HG02981 (cell line): ENCODE results near the gene BCAN.
"Not testable (repeated sequence)": the region's sequence is repeated elsewhere in the genome, so short reads cannot be mapped to it uniquely, and the experiment has no call there.

Experiments
- ATAC-seq: cut with Tn5 transposase; IDR thresholded peaks from one replicate; pipeline ENCODE4 v1.9.1; 2021; ENCODE audit warnings: mild to moderate bottlenecking, moderate library complexity; ENCODE audit not compliant: unreplicated experiment

The BCAN gene, protein sequence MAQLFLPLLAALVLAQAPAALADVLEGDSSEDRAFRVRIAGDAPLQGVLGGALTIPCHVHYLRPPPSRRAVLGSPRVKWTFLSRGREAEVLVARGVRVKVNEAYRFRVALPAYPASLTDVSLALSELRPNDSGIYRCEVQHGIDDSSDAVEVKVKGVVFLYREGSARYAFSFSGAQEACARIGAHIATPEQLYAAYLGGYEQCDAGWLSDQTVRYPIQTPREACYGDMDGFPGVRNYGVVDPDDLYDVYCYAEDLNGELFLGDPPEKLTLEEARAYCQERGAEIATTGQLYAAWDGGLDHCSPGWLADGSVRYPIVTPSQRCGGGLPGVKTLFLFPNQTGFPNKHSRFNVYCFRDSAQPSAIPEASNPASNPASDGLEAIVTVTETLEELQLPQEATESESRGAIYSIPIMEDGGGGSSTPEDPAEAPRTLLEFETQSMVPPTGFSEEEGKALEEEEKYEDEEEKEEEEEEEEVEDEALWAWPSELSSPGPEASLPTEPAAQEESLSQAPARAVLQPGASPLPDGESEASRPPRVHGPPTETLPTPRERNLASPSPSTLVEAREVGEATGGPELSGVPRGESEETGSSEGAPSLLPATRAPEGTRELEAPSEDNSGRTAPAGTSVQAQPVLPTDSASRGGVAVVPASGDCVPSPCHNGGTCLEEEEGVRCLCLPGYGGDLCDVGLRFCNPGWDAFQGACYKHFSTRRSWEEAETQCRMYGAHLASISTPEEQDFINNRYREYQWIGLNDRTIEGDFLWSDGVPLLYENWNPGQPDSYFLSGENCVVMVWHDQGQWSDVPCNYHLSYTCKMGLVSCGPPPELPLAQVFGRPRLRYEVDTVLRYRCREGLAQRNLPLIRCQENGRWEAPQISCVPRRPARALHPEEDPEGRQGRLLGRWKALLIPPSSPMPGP

GRCh38 chr1:156641761-156642264 lies at the start of gene BCAN:
BCAN (plus strand) TSS chr1:156642117; CDS start chr1:156646055, 3,938 bp downstream.
- ATAC-seq: no peak

- ATAC-seq: no peak
Measured at GRCh38 chr1:156592158-156592909, 49.6 kb upstream of the BCAN start.

DNA sequence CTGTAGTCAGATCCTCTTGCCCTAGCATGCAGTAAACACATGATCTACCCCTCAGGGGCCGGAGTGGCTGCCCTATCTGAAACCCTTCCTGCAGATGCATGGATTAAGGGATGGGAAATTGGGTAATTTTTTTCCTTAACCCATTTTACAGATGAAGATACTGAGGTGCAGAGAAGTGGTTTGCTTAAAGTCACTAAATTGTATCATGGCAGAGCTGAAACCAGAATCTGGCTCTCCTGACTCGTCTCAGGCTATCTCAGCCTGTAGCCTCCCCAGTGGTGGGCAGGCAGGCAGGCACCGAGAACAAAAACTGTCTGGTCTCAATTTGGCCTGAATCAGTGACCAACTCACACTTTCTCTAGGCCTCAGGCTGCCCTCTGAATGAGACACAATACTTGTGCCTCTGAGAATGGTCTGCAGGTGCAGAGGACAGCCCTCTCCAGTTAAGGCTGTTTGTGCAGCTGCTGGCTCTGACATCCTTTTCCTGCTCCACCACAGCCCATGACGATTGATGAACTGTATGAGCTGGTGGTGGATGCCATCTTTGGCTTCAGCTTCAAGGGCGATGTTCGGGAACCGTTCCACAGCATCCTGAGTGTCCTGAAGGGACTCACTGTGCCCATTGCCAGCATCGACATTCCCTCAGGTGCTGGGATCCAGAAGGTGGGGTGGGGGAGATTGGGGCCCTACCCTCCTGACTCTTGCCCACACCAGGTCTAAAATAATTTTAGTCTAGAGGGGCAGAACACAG lies 48.8 kb upstream of the BCAN start:
- no peak for ATAC-seq

GRCh38 chr1:156593661-156593989 lies 48.3 kb upstream of the BCAN start:
- ATAC-seq: no peak

DNA sequence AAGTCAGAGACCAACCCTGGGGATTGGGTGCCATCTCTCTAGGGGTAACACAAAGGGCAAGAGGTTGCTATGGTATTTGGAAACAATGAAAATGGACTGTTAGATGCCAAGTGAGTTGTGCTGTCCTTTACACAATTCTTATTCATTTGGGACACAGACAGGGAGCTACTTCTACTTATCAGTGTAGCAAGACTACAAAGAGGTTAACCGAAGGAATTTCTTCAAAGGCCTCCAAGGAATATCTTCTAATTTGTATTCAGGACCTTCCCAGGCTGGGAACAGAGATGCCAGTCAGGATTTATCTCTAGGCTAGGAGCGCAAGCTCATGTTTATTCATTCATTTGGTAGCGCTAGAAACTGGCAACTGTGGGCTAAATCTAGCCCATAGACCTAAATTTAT lies 47.7 kb upstream of the BCAN start:
- ATAC-seq: no peak

GRCh38 chr1:156595016-156595415 lies 46.9 kb upstream of the BCAN start:
- no peak for ATAC-seq

DNA sequence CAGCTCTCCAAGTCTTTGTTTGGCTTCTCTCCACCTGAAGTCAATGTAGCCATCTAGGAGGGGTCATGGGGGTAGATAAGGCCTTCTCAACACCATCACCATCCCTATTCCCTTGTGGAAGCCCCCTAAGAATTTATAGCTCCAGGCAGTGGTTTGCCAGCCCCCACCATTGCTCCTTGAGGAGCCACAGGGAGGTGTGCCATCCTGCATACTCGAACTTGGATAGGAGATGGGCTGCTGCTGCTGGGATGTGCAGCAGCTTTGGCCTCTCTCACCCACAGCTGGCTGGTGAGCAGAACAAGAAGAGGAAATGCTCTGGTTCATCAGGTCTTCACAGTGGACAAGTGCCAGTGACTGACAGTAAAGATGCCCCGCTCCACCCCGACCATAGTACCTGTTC lies 45.5 kb upstream of the BCAN start:
- no peak for ATAC-seq

- ATAC-seq: no peak
Measured at GRCh38 chr1:156598125-156598524, 43.8 kb upstream of the BCAN start.

DNA sequence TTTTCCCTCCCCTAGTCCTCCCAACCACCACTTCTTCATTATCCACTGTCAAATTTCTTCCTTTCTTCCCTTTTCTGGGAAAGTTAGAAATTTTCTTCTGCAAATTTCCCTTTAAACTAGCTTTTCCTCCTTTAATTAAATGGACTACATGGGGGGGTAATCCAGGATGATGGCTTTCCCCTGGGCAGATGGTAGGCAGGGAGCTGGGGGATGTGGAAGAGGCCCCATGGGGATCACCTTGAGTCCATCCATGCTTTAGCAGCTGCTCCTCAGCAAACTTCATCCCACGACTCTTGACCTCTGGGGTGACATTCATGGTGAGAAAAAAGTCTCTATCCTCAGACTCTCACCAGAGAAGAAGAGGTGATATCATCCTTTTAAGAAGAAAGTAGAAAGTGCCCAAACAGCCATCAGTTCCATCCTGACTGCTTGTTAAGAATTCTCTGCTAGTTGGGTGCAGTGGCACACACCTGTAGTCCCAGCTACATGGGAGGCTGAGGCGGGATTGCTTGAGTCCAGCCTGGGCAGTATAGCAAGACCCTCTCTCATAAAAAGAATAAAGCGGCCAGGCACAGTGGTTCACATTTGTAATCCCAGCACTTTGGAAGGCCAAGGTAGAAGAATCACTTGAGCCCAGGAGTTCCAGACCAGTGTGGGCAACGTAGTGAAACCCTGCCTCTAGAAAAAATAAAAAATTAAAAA lies 43.0 kb upstream of the BCAN start:
- no peak for ATAC-seq

- no peak for ATAC-seq
Measured at GRCh38 chr1:156599811-156600210, 42.1 kb upstream of the BCAN start.

DNA sequence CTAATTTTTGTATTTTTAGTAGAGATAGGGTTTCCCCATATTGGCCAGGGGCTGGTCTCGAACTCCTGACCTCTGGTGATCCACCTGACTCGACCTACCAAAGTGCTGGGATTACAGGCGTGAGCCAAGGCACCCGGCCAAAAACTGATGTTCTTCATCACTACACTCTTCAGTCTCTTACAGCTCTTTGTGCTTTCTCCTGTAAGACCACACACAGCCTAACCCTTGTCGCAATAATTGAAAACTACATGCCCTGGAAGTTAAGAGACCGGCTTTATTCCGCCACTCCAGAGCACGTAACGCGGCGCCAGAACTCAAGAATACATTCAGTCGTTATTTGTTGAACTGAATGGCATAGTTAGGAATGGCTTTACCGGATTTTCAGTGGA lies 41.2 kb upstream of the BCAN start:
- no peak for ATAC-seq

- peak; percentile 54 for ATAC-seq
Measured at GRCh38 chr1:156601122-156601830, 40.6 kb upstream of the BCAN start, which contains the start of gene GPATCH4. GPATCH4 (minus strand) TSS chr1:156601479.

DNA sequence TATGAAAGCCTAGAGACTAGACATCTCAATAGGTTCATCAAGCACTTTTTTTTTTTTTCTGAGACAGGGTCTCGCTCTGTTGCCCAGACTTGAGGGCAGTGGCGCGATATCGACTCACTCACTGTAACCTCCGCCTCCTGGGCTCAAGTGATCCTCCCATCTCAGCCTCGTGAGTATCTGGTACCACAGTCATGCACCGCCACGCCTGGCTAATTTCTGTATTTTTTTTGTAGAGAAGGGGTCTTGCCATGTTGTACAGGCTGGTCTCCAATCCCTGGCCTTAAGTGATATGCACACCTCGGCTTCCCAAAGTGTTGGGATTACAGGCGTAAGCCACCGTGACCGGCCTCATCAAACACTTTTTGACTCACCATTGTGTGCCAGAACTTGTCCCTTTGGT lies 40.0 kb upstream of the BCAN start:
- no peak for ATAC-seq

GRCh38 chr1:156602557-156602993 lies 39.3 kb upstream of the BCAN start:
- ATAC-seq: no peak

GRCh38 chr1:156607344-156607743 lies 34.6 kb upstream of the BCAN start:
- ATAC-seq: not testable (repeated sequence)

DNA sequence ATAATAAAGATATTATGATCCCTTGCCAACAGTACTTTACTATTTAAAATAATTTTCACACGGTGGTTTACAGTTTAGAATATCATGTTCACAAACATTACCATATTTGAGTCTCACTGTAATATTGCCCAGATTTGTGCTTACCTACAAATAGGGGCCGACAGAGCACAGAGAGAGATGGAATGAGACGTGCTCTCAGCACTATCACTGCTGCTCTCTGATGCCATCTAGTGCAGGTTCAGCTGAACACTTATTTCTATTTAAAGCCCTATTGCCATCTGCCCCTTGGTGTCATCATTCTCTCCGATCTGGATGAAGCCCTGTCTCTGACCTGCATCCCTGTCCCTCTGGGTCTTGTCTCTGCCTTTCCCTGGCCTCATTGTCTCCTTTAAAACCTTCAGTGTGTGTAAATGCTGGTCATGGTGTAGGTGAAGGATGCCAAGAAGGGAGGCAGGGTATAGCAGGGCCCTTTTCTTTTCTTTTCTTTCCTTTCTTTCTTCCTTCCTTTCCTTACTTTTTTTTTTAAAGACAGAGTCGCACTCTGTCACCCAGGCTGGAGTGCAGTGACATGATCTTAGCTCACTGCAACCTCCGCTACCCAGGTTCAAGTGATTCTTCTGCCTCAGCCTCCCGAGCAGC lies 33.8 kb upstream of the BCAN start:
- ATAC-seq: peak; percentile 75

GRCh38 chr1:156608981-156609380 lies 32.9 kb upstream of the BCAN start:
- no peak for ATAC-seq

DNA sequence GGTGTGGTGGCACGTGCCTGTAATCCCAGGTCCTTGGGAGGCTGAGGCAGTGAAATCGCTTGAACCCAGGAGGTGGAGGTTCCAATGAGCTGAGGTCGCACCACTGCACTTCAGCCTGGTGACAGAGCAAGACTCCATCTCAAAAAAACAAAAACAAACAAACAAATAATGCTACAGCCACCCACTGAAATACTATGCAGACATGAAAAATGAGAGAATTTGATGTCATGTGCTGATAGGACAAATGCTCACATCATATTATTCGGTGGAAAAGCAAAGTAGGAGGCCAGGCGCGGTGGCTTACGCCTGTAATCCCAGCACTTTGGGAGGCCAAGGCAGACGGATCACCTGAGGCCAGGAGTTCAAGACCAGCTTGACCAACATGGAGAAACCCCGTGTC lies 31.8 kb upstream of the BCAN start:
- ATAC-seq: not testable (repeated sequence)

DNA sequence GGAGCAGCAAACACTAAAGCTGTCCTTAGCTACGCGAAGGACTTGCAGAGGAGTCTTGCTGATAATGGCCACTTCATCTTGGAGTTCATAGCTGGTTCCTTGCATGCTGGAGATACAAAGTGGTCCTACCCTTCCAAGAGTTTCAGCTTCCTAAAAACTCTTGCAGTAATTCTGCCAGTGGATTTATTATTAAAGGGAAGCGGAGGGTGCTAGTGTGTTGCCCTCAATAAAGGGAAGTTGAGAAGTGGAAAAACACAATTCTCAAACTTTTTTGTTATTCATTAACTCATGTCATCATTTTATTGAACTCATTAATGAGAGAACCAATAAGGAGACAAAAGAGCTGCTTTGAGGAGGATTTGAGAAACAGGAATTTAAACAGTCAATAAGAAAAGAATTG lies 29.3 kb upstream of the BCAN start:
- ATAC-seq: no peak
